ENCODE data around the gene TOM1L2.

TOM1L2 gene

GRCh38 chr17:17827826-17828621 lies 144.2 kb downstream of the TOM1L2 start:
- H3K9me3 ChIP-seq (ENCODE audit: control insufficient read depth, insufficient read depth, low read length): no peaks in the 10 kb centered on the region
- no CpG with 5 or more reads among the region's 13 CpGs for WGBS (ENCODE audit: insufficient coverage, insufficient read length)
- H3K27ac ChIP-seq (ENCODE audit: low read length): no peak overlapping the region
- no peak for DNase-seq (ENCODE audit: low read depth, low spot score)
- H3K27me3 ChIP-seq (ENCODE audit: control insufficient read depth, insufficient read depth, low read length): no peaks in the 10 kb centered on the region
- H3K4me3 ChIP-seq (ENCODE audit: low read length): no peak overlapping the region
- peaks cover 17% of the 10 kb centered on the region for H3K4me1 ChIP-seq (ENCODE audit: control insufficient read depth, insufficient read depth, low read length)
- H3K36me3 ChIP-seq (ENCODE audit: control insufficient read depth, insufficient read depth, low read length): peaks cover 7% of the 10 kb centered on the region; the same call in 1 of the 2 replicates

GRCh38 chr17:17826942-17827785 lies 145.0 kb downstream of the TOM1L2 start:
- H3K4me1 ChIP-seq (ENCODE audit: control insufficient read depth, insufficient read depth, low read length): peaks cover 18% of the 10 kb centered on the region
- WGBS (ENCODE audit: insufficient coverage, insufficient read length): no CpG with 5 or more reads among the region's 16 CpGs
- H3K27me3 ChIP-seq (ENCODE audit: control insufficient read depth, insufficient read depth, low read length): no peaks in the 10 kb centered on the region
- peaks cover 7% of the 10 kb centered on the region; the same call in 1 of the 2 replicates for H3K36me3 ChIP-seq (ENCODE audit: control insufficient read depth, insufficient read depth, low read length)
- no peak overlapping the region for H3K4me3 ChIP-seq (ENCODE audit: low read length)
- H3K27ac ChIP-seq (ENCODE audit: low read length): no peak overlapping the region
- no peak for DNase-seq (ENCODE audit: low read depth, low spot score)
- no peaks in the 10 kb centered on the region for H3K9me3 ChIP-seq (ENCODE audit: control insufficient read depth, insufficient read depth, low read length)

- Histone ChIP-seq H3K4me3 (ENCODE audit: low read length) (no peak overlapping the region), H3K9me3 (ENCODE audit: control insufficient read depth, insufficient read depth, low read length) (no peaks in the 10 kb centered on the region), H3K27ac (ENCODE audit: low read length) (no peak overlapping the region), H3K4me1 (ENCODE audit: control insufficient read depth, insufficient read depth, low read length) (peaks cover 18% of the 10 kb centered on the region), H3K36me3 (ENCODE audit: control insufficient read depth, insufficient read depth, low read length) (peaks cover 4% of the 10 kb centered on the region; the same call in 1 of the 2 replicates), H3K27me3 (ENCODE audit: control insufficient read depth, insufficient read depth, low read length) (no peaks in the 10 kb centered on the region)
- DNase-seq (ENCODE audit: low read depth, low spot score): no peak
- WGBS (ENCODE audit: insufficient coverage, insufficient read length): no CpG with 5 or more reads among the region's 2 CpGs
Measured at GRCh38 chr17:17826342-17826713, 145.9 kb downstream of the TOM1L2 start.

GRCh38 chr17:17824783-17825614 lies 147.2 kb downstream of the TOM1L2 start:
- no peak overlapping the region for H3K27ac ChIP-seq (ENCODE audit: low read length)
- no peak for DNase-seq (ENCODE audit: low read depth, low spot score)
- H3K4me1 ChIP-seq (ENCODE audit: control insufficient read depth, insufficient read depth, low read length): peaks cover 16% of the 10 kb centered on the region
- WGBS (ENCODE audit: insufficient coverage, insufficient read length): no CpG with 5 or more reads among the region's 14 CpGs
- peaks cover 5% of the 10 kb centered on the region for H3K36me3 ChIP-seq (ENCODE audit: control insufficient read depth, insufficient read depth, low read length)
- no peaks in the 10 kb centered on the region for H3K27me3 ChIP-seq (ENCODE audit: control insufficient read depth, insufficient read depth, low read length)
- H3K9me3 ChIP-seq (ENCODE audit: control insufficient read depth, insufficient read depth, low read length): no peaks in the 10 kb centered on the region
- no peak overlapping the region for H3K4me3 ChIP-seq (ENCODE audit: low read length)

- Histone ChIP-seq H3K27ac (ENCODE audit: low read length) (no peak overlapping the region), H3K36me3 (ENCODE audit: control insufficient read depth, insufficient read depth, low read length) (peaks cover 12% of the 10 kb centered on the region), H3K27me3 (ENCODE audit: control insufficient read depth, insufficient read depth, low read length) (no peaks in the 10 kb centered on the region), H3K9me3 (ENCODE audit: control insufficient read depth, insufficient read depth, low read length) (no peaks in the 10 kb centered on the region), H3K4me3 (ENCODE audit: low read length) (no peak overlapping the region), H3K4me1 (ENCODE audit: control insufficient read depth, insufficient read depth, low read length) (peaks cover 16% of the 10 kb centered on the region)
- no CpG with 5 or more reads among the region's 11 CpGs for WGBS (ENCODE audit: insufficient coverage, insufficient read length)
- DNase-seq (ENCODE audit: low read depth, low spot score): no peak
Measured at GRCh38 chr17:17824119-17824782, 147.9 kb downstream of the TOM1L2 start.

- no peaks in the 10 kb centered on the region for H3K27me3 ChIP-seq (ENCODE audit: control insufficient read depth, insufficient read depth, low read length)
- peaks cover 17% of the 10 kb centered on the region for H3K36me3 ChIP-seq (ENCODE audit: control insufficient read depth, insufficient read depth, low read length)
- H3K4me1 ChIP-seq (ENCODE audit: control insufficient read depth, insufficient read depth, low read length): peaks cover 16% of the 10 kb centered on the region
- H3K9me3 ChIP-seq (ENCODE audit: control insufficient read depth, insufficient read depth, low read length): no peaks in the 10 kb centered on the region
- H3K4me3 ChIP-seq (ENCODE audit: low read length): no peak overlapping the region
- DNase-seq (ENCODE audit: low read depth, low spot score): no peak
- WGBS (ENCODE audit: insufficient coverage, insufficient read length): no CpG with 5 or more reads among the region's 69 CpGs
- no peak overlapping the region for H3K27ac ChIP-seq (ENCODE audit: low read length)
Measured at GRCh38 chr17:17823433-17824118, 148.6 kb downstream of the TOM1L2 start.

GRCh38 chr17:17822616-17823015 lies 149.6 kb downstream of the TOM1L2 start:
- no peak overlapping the region for H3K4me3 ChIP-seq (ENCODE audit: low read length)
- peaks cover 20% of the 10 kb centered on the region for H3K4me1 ChIP-seq (ENCODE audit: control insufficient read depth, insufficient read depth, low read length)
- H3K27ac ChIP-seq (ENCODE audit: low read length): no peak overlapping the region
- no CpG with 5 or more reads among the region's 3 CpGs for WGBS (ENCODE audit: insufficient coverage, insufficient read length)
- peaks cover 19% of the 10 kb centered on the region for H3K36me3 ChIP-seq (ENCODE audit: control insufficient read depth, insufficient read depth, low read length)
- DNase-seq (ENCODE audit: low read depth, low spot score): no peak
- no peaks in the 10 kb centered on the region for H3K9me3 ChIP-seq (ENCODE audit: control insufficient read depth, insufficient read depth, low read length)
- H3K27me3 ChIP-seq (ENCODE audit: control insufficient read depth, insufficient read depth, low read length): no peaks in the 10 kb centered on the region

- Histone ChIP-seq H3K4me1 (ENCODE audit: control insufficient read depth, insufficient read depth, low read length) (peaks cover 20% of the 10 kb centered on the region), H3K27ac (ENCODE audit: low read length) (no peak overlapping the region), H3K4me3 (ENCODE audit: low read length) (no peak overlapping the region), H3K36me3 (ENCODE audit: control insufficient read depth, insufficient read depth, low read length) (peaks cover 19% of the 10 kb centered on the region), H3K9me3 (ENCODE audit: control insufficient read depth, insufficient read depth, low read length) (no peaks in the 10 kb centered on the region), H3K27me3 (ENCODE audit: control insufficient read depth, insufficient read depth, low read length) (no peaks in the 10 kb centered on the region)
- no peak for DNase-seq (ENCODE audit: low read depth, low spot score)
- no CpG with 5 or more reads among the region's 1 CpG for WGBS (ENCODE audit: insufficient coverage, insufficient read length)
Measured at GRCh38 chr17:17822189-17822588, 150.0 kb downstream of the TOM1L2 start.

- DNase-seq (ENCODE audit: low read depth, low spot score): no peak
- no peak overlapping the region for H3K27ac ChIP-seq (ENCODE audit: low read length)
- H3K4me1 ChIP-seq (ENCODE audit: control insufficient read depth, insufficient read depth, low read length): peaks cover 20% of the 10 kb centered on the region
- no peaks in the 10 kb centered on the region for H3K27me3 ChIP-seq (ENCODE audit: control insufficient read depth, insufficient read depth, low read length)
- no peak overlapping the region for H3K4me3 ChIP-seq (ENCODE audit: low read length)
- no CpG with 5 or more reads among the region's 7 CpGs for WGBS (ENCODE audit: insufficient coverage, insufficient read length)
- no peaks in the 10 kb centered on the region for H3K9me3 ChIP-seq (ENCODE audit: control insufficient read depth, insufficient read depth, low read length)
- peaks cover 32% of the 10 kb centered on the region for H3K36me3 ChIP-seq (ENCODE audit: control insufficient read depth, insufficient read depth, low read length)
Measured at GRCh38 chr17:17820463-17821158, 151.6 kb downstream of the TOM1L2 start.
